ENCODE measurements around the gene RAB11FIP3.

DNA sequence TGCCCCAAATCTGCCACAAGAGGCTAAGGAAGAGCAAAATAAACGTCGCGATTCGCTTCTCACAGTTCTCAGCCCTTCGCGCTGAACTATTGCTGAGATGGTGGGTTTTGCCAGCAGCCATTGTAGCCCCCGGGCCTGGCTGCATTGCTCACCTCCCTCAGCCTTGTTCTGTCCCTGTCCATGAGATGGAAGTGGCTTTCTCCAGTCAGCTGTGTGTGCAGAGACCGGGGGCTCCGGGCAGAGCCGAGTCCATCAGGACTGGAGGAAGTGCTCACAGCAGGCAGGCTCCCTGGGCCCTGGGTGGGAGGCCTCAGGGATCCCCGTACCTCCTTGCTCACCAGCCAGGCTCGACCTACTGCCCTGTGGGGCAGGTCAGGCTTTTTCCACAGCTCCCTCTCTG, 74.5 kb downstream of the RAB11FIP3 start:
- TF ChIP-seq CTCF (IDR thresholded peaks at IDR 0.05 in 2 of 3, conservative IDR thresholded peaks at IDR 0.05 in 1 of 3; ENCODE audit: borderline replicate concordance in 1 of 3, insufficient read depth in 1 of 3, low read depth in 2 of 3, low read length in 2 of 3) = no peak
- TF ChIP-seq ZBTB33 (IDR thresholded peaks at IDR 0.05; ENCODE audit: extremely low read depth, insufficient replicate concordance, low read length) = no peak
- TF ChIP-seq MAX (IDR thresholded peaks at IDR 0.05) = no peak
